Nephron progenitor cell (in vitro differentiated cells): ENCODE measurements around the gene TNFRSF21.

Experiments
- DNase-seq: peaks from one replicate; pipeline ENCODE4 v3.0.0; 2021
- H3K27ac Mint-ChIP-seq: 2 replicates; pipeline ENCODE4 v1.8.0; 2021; ENCODE audit warnings: mild to moderate bottlenecking, moderate library complexity, mixed read lengths
- H3K27me3 Mint-ChIP-seq: 2 replicates; pipeline ENCODE4 v1.8.0; 2021; ENCODE audit warnings: mild to moderate bottlenecking, low read depth, mixed read lengths; ENCODE audit not compliant: poor library complexity
- H3K36me3 Mint-ChIP-seq: 2 replicates; pipeline ENCODE4 v1.8.0; 2021; ENCODE audit warnings: low read depth, mixed read lengths
- H3K4me1 Mint-ChIP-seq: 2 replicates; pipeline ENCODE4 v1.8.0; 2021; ENCODE audit warnings: mixed read lengths
- H3K4me3 Mint-ChIP-seq: 2 replicates; pipeline ENCODE4 v1.8.0; 2021; ENCODE audit warnings: mild to moderate bottlenecking, moderate library complexity, mixed read lengths
- H3K9me3 Mint-ChIP-seq: 2 replicates; pipeline ENCODE4 v1.8.0; 2021; ENCODE audit warnings: mild to moderate bottlenecking, moderate library complexity, mixed read lengths
- TF ChIP-seq, protein P1 (sequence below): fragments of 200-600 bp; sonication (generic); IDR thresholded peaks from 2 replicates; pipeline ENCODE4 v1.5.0; 2021; ENCODE audit warnings: antibody characterized with exemption

TNFRSF21 gene

DNA sequence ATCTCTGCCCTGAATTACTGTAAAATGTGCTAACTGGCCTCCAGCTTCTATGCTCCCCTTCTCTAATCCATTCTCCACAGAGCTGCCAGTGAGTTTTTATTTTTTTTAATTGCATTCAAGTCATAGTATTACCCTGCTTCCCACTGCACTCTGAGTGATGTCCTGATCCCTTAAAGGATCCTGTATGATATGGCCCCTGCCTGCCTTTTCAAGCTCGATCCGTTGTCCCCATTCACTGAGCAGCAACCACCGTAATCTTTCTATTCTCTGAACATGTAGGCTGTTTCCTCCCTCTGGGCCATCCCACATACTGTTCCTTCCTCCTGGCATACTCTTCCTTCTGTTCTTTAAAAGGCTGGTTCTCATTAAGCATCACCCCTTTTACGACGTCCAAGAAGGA lies 9.3 kb downstream of the TNFRSF21 start:
- no peak for DNase-seq
- TF ChIP-seq, protein P1, sequence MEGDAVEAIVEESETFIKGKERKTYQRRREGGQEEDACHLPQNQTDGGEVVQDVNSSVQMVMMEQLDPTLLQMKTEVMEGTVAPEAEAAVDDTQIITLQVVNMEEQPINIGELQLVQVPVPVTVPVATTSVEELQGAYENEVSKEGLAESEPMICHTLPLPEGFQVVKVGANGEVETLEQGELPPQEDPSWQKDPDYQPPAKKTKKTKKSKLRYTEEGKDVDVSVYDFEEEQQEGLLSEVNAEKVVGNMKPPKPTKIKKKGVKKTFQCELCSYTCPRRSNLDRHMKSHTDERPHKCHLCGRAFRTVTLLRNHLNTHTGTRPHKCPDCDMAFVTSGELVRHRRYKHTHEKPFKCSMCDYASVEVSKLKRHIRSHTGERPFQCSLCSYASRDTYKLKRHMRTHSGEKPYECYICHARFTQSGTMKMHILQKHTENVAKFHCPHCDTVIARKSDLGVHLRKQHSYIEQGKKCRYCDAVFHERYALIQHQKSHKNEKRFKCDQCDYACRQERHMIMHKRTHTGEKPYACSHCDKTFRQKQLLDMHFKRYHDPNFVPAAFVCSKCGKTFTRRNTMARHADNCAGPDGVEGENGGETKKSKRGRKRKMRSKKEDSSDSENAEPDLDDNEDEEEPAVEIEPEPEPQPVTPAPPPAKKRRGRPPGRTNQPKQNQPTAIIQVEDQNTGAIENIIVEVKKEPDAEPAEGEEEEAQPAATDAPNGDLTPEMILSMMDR, result no peak
- Mint-ChIP-seq H3K4me3 (no peak overlapping the region), H3K27me3 (no peaks in the 10 kb centered on the region), H3K27ac (no peak overlapping the region), H3K4me1 (peaks cover 20% of the 10 kb centered on the region), H3K36me3 (peaks cover 31% of the 10 kb centered on the region), H3K9me3 (peaks cover 5% of the 10 kb centered on the region)

DNA sequence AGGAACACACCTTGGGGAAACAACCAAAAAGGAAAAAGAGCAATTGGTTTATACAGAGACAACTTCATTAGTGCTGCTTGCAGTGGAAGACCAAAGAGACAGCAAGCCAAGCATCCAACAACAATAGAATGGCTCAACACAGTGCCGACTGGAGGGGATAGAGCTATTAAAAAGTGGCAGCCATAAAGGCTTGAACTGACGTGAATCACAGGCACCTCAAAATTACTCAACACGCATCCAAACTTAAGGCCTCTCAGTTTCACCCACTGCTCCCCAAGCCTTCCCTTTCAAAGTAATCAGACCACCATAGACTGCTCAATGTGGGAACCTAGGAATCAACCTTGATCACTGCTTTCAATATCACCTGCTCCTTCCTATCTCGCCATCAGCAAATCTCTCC lies 9.7 kb downstream of the TNFRSF21 start:
- Mint-ChIP-seq H3K27ac (no peak overlapping the region), H3K27me3 (no peaks in the 10 kb centered on the region), H3K36me3 (peaks cover 31% of the 10 kb centered on the region), H3K4me3 (no peak overlapping the region), H3K4me1 (peaks cover 24% of the 10 kb centered on the region), H3K9me3 (peaks cover 5% of the 10 kb centered on the region)
- no peak for DNase-seq
- TF ChIP-seq, protein P1, result no peak

- peaks cover 27% of the 10 kb centered on the region for H3K4me1 Mint-ChIP-seq
- peaks cover 33% of the 10 kb centered on the region for H3K36me3 Mint-ChIP-seq
- H3K27ac Mint-ChIP-seq, result no peak overlapping the region
- TF ChIP-seq, protein P1, result no peak
- no peaks in the 10 kb centered on the region for H3K27me3 Mint-ChIP-seq
- no peak overlapping the region for H3K4me3 Mint-ChIP-seq
- H3K9me3 Mint-ChIP-seq, result peaks cover 5% of the 10 kb centered on the region
- no peak for DNase-seq
These were observed 11.2 kb downstream of the TNFRSF21 start for GRCh38 chr6:47298475-47298874.

DNA sequence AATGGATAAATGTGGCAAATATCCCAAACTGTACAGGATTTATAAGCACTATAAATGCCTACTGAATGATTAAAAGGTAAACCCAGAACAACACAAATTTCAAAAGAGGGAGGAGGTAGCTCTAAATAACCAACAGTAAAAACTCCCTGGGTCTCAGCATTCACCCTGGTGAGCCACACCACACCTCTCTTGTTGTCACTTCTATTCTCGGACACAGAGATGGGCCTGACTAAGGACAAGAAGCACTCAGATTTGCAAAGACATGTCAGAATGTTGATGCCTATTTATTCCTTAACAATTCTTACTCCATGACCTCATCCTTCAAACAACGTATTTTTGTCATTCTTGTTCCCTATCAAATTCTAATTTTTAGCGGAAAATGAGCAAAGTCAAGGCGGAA lies 14.7 kb downstream of the TNFRSF21 start:
- TF ChIP-seq, protein P1, result no peak
- H3K27me3 Mint-ChIP-seq, result no peaks in the 10 kb centered on the region
- H3K27ac Mint-ChIP-seq, result no peak overlapping the region
- H3K4me1 Mint-ChIP-seq, result peaks cover 38% of the 10 kb centered on the region
- H3K4me3 Mint-ChIP-seq, result no peak overlapping the region
- peaks cover 5% of the 10 kb centered on the region for H3K9me3 Mint-ChIP-seq
- peaks cover 34% of the 10 kb centered on the region for H3K36me3 Mint-ChIP-seq
- no peak for DNase-seq

DNA sequence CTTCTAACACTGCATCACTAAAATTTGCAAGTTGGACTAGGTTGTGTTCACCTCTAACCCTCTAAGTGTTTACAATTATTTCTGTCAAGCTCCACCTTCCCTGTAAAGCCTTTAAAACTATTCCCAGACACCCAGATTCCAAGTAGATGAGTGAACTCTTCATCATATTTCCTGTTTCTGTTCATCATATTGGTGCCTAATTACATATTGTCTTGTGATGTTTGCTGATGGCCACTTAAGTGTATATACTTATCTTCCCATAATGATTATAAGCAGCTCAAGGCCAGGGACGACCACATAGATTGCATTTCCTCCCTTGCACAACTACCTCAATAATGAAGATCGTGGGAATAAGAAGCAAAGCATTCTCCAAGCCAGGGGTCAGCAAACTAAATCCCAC lies 16.8 kb downstream of the TNFRSF21 start:
- H3K9me3 Mint-ChIP-seq, result peaks cover 5% of the 10 kb centered on the region
- peaks cover 35% of the 10 kb centered on the region for H3K36me3 Mint-ChIP-seq
- H3K4me3 Mint-ChIP-seq, result no peak overlapping the region
- peaks cover 58% of the 10 kb centered on the region for H3K4me1 Mint-ChIP-seq
- H3K27me3 Mint-ChIP-seq, result no peaks in the 10 kb centered on the region
- H3K27ac Mint-ChIP-seq, result no peak overlapping the region
- TF ChIP-seq, protein P1, result no peak
- no peak for DNase-seq

- Mint-ChIP-seq H3K9me3 (peaks cover 5% of the 10 kb centered on the region), H3K27ac (no peak overlapping the region), H3K4me1 (peaks cover 59% of the 10 kb centered on the region), H3K36me3 (peaks cover 30% of the 10 kb centered on the region), H3K4me3 (no peak overlapping the region), H3K27me3 (no peaks in the 10 kb centered on the region)
- TF ChIP-seq, protein P1, result no peak
- DNase-seq, result no peak
These were observed 17.7 kb downstream of the TNFRSF21 start for GRCh38 chr6:47292027-47292426.
